Measurements from ENCODE around the gene TBCC.
"Not testable (repeated sequence)": the region's sequence is repeated elsewhere in the genome, so short reads cannot be mapped to it uniquely, and the experiment has no call there.

Gene TBCC, protein sequence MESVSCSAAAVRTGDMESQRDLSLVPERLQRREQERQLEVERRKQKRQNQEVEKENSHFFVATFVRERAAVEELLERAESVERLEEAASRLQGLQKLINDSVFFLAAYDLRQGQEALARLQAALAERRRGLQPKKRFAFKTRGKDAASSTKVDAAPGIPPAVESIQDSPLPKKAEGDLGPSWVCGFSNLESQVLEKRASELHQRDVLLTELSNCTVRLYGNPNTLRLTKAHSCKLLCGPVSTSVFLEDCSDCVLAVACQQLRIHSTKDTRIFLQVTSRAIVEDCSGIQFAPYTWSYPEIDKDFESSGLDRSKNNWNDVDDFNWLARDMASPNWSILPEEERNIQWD

DNA sequence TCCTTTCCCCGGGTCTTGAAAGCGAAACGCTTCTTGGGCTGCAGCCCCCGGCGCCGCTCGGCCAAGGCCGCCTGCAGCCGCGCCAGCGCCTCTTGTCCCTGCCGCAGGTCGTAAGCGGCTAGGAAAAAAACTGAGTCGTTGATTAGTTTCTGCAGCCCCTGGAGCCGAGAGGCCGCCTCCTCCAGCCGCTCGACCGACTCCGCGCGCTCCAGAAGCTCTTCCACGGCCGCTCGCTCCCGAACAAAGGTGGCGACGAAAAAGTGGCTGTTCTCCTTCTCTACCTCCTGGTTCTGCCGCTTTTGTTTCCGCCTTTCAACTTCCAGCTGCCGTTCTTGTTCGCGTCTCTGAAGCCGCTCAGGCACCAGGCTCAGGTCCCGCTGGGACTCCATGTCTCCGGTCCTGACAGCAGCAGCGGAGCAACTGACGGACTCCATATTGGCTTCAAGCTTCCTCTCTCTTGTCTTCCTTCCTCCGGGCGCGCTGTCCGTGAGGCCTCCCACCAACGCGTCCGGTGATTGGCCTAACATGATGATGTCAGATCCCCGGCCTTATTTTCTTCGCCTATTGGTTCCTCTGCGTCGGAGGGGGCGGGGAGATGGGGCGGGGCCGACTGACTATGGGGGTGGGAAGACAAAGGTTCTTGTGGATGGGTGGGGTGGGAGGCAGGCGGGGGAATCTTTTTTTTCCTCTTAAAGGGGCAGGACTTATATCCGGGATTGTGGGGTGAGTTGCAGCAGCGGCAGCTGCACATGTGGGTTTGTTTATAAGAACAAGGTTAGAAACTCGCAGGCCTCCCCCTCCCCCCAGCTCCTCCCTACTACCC lies at the start of gene TBCC:
TBCC (minus strand) TSS at position 464 of the 823 bp plus-strand sequence; CDS start at position 434, 30 bp downstream.
- peak; percentile 98 for DNase-seq

DNA sequence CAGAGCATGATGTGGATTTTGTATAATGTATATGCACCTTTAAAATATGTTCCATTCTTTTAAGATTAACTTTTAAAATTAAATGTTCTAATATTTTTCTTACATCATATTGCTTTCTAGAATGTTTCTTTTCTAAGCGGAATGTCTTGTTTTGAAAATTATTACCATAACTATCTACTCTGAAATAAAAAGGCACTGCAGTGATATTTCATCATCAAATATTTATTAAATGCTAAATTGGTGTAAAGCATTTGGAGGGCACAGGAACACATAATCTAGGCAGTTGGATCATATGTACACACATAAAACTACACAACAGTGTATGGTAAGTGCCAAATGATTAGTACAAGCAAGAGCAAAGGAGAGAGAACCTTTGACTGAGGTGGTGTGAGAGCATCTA lies 49.7 kb upstream of the TBCC start:
- DNase-seq = no peak

DNA sequence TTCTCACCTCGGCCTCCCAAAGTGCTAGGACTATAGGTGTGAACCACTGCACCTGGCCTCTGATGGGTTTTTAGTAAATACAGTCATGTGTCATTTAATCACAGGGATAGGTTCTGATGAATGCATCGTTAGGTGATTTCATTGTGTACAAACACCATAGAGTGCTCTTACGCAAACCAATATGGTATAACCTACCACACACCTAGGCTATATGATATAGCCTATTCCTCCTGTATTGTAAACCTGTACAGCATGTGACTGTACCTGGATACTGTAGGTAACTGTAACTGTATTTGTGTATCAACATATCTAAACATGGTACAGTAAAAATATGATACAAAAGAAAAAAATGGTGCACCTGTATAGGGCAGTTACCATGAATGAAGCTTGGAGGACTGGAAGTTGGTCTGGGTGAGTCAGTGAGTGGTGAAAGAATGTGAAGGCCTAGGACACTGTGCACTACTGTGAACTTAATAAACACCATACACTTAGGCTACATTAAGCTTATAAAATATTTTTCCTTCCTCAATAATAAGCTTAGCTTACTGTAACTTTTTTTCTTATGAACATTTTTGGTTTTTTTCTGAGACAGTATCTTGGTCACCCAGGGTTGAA lies 45.9 kb upstream of the TBCC start:
- peak; percentile 21 for DNase-seq

DNA sequence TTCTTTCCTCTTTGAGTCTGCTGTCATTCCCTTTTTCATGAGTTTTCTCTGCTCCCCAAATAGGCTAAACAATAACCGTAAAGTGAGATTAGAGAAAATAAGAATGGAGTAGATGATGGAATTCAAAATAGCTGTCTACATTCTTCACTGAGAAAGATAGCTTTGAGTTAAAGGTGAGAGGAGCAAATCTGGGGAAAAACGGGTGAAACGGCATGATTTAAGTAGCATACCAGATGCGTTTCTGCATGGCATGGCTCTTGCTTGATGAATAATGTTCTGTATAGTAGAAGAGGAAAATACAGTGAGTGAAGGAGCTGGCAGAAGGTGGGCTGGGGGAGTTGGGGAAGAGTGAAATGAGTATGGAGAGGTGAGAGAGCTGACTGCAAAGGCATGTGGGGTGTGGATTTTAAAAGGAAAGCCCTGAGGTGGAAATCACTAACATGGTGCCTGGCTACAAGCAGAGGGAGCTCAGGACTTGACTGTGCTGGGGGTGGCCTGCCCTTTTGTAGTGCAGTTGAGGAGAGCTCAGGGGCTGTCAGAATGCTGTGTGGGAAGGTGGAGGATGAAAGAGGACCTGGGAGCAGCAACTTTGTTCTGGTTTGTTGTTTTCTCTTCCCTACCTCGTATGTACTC lies 44.8 kb upstream of the TBCC start:
- DNase-seq = no peak

DNA sequence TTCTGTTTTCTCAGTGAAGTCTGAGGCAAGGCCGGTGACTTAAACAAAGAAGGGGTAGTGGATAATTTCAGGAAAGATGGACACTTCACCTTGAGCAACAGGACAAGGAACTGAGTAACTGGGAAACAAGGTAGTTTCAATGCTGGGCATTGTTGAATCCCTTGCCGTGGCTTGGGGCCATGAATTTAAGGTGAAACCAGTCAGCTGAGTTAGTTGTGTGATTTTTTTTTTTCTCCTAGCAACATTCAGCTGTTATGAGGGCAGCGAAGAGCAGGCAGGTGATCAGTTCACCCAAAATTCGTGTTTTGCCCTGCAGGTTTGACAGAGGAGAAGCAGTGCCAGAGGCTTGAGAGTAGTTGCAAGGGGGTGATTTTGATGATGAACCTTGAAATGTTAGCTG lies 42.8 kb upstream of the TBCC start:
- DNase-seq = no peak

DNA sequence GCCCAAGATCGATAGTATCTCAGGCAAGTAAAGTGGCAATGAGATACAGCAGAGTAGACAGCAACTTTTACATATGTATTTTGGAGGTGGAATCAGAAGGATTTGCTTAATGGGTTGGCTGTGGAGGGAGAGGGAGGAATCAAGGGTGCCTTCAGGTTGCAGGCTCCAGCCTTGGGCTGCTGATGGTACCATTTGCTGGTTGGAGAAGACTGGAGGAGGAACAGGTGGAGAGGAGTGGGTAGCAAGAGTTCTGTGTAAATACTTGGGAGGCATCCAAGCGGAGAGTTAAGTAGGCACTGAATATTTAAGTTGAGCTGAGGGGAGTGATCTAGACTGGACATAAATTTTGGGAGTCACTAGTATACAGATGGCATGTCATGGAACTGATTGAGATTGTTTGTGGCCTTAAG lies 41.2 kb upstream of the TBCC start:
- DNase-seq = no peak

DNA sequence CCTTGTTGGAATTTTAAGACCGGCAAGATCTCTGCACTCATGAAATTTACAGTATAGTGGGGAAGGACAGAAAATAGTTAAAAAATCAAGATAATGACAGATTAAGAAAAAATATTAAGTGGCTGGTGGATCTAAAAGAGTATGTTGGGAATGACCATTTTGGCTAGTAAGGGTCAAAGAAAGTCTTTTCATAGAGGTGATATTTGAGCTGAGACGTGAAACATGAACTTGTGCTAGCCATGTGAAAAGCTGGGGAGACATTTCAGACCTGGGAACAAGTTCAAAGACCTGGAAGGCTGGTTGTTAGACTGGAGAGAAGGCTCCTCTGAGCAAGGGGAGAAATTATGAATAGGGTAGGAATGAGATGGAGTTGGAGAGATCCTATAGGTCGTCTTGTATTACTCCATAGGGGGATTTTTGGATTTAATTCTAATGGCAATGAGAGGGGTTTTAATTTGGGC lies 40.7 kb upstream of the TBCC start:
- DNase-seq = no peak

DNA sequence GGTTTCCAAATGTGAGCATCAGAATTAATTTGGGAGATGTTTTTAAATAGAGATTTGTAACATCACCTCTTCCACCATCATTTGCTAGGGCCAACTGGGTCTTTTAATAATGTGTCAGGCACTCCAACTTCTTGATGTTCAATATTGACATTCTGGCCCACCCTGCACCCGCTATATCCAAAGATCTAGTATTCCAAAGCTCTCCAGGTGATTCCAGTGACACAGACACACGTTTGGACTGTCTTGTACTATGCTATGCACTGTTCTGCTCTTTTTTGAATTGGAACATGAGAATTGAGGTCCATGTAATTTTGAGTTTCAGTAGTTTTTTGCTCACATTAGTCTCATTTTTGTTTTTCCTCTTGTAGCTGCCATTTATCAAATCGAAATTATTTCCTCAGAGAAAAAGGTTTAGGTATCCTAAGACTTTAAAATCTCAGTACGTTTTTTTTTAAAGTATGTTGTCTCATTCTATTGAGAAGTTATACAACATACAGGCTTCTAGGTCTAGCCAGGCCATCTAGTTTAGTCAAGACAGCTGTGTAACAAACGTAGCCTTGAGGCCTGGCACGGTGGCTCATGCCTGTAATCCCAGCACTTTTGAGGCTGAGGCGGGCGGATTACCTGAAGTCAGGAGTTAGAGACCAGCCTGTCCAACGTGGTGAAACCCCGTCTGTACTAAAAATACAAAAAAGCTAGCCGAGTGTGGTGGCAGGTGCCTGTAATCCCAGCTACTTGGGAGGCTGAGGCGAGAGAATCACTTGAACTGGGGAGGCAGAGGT lies 39.0 kb upstream of the TBCC start:
- DNase-seq = no peak

DNA sequence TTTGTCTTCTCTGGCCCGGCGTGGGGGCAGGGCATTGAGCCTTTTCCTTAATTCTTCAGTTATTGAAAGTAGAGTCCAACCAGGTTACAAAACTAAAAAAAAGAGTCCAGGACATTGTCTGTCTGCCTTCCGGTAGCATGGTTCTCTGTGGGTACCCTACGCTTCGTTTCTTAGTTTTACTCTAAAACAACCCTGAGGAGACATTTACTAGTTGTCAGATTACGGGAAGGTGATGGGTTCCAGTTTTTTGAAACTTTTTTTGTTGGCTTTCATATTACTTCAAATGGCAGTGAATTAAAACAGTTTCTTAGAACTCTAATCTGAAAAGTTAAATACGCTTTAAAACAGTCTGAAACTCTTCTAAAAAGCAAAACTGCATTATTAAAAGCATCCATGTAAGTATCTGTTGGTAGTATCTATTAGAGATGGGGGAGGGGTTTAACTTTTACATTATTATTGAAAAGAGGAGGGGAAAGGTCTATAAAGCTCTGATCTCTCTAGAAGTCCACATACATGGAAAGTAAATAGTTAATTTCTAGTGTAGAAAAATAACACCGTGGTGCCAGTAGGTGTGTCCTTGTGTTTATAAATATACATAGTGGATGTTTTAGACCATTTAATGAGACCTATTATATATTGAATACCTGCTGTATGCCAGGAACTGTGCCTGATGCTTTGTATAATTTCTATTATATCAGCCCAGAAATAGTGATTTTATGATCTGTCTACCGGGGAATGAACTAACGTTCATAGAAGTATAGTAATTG lies 38.2 kb upstream of the TBCC start:
- no peak for DNase-seq

DNA sequence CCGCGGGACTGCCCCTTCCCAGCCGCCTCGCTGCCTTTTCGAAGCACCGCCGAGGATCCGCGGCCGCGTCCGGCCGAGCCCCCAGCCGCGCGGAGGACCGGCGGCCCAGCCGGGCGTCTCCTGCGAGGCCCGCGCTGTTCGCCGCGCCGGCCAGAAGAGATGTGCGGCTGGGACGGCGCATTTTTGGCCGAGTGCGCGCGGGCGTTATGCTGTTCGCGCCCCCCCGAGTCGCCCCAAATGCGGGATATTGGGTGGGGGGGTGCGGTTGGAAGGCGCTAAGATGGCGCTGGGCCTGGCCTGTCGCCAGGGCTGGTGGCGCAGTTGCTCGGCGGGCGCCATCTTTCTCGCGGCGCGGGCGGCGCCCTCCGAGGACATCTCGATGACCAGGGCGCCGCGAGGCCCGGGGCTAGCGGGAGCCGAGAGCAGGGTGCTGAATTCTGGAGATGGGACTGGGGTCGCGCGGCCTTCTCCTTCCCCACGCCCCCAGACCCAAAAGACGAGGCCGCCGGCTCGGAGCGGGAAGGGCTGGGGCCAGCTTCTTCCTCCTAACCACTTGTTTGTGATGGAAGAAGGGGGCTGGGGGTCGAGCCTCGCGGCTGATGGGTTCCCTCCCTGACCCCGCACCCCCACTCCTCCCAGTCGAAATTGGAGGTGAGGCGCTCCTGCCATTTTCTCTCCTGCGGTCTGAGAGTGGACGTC lies 37.4 kb upstream of the TBCC start:
- DNase-seq = peak; percentile 68

DNA sequence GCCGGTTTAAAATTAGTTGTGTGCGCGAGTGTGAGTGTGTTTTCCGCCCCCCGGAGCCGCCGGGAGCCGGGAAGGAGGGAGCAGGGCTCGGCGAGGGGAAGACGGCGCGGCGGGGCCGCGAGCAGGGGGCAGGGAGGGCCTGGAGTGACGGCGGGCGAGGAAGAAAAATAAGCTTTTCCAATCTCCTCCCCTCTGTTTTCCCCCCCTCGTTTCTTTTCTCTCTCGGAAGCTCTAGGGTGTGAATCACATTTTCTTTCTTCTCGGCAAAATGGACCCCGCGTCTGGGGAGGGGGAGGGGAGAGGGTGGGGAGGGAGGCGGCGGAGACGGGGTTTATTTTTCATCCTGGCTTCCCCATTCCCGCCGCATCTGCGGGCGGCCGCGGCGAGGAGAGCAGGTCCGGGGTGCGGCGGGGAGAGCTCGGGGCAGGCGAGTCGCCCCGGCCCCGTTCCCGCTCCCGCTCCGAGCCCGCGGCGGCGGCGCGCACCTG lies 36.8 kb upstream of the TBCC start:
- peak; percentile 79 for DNase-seq

DNA sequence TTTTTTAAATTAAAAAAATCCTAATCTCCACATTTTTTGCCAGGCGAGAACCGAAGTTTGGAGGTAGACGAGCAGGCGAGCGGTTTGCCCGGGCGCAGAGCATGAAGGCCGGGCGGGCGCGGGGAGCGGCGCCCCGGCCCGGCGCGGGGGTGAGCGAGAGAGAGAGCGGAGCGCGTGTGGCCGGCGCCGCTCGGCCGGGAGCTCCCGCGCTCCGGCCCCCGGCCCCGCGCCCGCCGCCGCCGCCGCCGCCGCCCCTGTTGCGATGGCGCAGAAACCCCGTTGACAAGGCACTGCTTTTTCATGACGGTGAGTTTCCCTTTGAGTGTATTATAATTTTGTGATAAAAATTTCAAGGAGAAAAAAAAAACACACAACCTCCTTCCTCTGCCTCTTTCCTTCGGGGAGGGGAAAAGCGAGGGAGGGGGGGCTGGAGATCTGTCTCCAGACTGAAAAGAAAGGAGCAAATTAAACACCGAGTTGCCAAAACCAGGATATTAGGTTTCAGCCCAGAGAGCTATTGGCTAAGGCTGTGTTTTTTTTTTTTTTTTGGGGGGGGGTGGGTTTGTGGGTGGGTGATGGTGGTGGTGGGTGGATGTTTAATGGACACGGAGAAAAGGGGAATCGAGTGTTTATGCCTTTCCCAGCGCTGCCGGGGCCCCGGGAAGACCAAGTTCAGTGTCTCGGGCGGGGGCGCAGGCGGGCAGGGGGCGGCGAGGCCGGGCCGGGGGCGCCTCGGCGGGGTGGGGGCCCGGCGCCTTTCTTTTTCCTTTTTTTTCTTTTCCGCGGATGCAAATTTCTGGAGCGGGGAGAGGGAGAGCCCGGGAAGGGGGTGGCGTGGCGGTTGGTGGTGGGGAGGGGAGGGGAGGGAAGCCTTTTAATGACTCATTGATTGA lies 36.1 kb upstream of the TBCC start, which contains the start of gene BICRAL:
BICRAL (plus strand) TSS at position 257 of the 893 bp plus-strand sequence. CDS start 39,971 bp downstream, outside the sequence.
- peak; percentile 75 for DNase-seq

DNA sequence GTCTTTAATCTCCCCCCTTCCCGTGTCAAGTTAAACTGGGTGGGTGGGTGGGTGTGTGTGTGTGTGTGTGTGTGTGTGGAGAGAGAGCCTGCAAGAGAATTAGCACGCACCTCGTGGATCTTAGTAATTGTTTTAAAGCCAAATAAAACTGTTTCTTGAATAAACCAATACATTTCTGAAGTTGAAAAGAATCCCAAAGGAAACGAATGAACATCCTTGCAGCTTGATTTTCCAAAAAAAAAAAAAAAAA lies 35.6 kb upstream of the TBCC start:
- peak; percentile 54 for DNase-seq

DNA sequence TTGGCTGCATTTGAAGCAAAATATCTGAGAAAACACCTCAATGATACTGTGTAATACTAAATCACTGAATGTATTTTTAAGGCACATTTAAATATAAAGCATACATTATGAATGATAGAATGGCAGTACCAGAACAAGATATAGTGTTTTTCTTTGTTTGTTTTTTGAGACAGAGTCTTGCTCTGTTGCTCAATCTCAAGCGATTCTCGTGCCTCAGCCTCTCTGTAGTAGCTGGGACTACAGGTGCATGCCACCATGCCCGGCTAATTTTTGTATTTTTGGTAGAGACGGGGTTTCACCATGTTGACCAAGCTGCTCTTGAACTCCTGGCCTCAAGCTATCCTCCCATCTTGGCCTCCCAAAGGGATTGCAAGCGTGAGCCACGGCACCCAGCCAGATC lies 33.6 kb upstream of the TBCC start:
- no peak for DNase-seq

DNA sequence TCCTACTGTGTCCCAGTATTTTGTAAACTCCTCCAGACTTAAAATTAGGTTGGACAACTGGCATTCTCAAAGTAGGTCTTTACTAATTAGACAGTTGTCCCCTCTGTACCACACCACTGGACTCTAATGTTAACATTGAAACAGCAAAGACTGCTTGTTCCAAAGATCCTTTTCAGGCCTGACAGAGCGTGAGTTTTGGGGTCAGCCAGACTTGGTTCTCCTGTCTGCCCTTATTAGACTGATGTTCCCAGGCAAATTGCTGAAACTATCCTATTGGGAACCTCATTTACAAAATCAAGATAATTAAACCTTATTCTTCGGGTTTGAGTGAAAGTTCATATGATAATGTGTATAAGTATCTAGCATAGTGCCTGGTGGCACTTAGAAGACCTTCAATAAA lies 32.2 kb upstream of the TBCC start:
- no peak for DNase-seq

DNA sequence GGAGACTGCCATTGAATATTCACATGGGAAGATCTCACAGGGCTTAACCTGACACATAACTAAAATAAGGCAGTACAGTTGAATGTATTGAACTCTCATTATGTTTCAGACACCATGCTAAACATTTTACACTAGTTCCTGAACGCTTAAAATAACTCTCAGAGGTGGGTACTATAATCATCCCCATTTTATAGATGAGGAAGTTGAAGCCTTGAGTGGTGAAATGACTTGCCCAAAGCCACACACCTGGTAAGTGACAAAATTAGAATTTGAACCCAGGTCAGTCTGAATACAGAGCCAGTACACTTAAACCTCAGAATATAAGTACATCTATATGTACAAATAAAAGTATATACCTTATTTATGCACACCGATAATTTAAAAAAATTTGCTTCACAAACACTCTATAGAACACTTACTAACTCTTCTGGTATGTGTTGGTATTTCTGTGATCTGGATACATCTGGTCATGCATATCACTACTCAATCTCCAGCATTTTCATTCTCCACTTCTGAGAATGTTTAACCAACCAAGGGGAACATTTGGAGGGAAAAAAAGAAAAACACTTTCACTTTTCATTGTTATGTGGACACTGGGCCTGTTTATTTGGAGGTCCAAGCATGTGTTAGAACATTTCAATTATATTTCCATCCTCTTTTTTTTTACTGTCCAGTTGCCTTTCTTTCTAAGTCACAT lies 31.4 kb upstream of the TBCC start:
- no peak for DNase-seq

DNA sequence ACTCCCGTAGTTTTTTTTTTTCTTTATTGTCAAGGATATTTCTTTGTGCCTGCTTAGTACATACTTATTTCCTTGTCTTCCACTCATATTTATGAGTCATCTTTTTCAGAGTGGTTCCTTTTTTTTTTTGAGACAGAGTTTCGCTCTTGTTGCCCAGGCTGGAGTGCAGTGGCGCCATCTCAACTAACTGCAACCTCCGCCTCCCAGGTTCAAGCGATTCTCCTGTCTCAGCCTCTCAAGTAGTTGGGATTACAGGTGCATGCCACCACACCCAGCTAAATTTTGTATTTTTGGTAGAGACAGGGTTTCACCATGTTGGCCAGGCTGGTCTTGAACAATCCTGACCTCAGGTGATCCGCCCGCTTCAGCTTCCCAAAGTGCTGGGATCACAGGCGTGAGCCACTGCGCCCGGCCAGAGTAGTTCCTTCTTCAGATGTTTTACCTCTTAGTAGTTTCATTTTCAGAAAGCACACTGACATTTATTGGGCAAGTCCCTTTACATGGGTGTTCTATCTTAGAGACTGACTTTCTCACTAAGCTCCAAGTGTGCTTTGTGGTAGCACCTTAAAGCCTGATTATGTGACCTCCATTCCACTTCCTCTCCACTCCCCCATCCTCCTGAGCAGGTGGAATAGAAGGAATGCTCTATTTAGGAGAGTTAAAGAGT lies 29.1 kb upstream of the TBCC start:
- DNase-seq = not testable (repeated sequence)

DNA sequence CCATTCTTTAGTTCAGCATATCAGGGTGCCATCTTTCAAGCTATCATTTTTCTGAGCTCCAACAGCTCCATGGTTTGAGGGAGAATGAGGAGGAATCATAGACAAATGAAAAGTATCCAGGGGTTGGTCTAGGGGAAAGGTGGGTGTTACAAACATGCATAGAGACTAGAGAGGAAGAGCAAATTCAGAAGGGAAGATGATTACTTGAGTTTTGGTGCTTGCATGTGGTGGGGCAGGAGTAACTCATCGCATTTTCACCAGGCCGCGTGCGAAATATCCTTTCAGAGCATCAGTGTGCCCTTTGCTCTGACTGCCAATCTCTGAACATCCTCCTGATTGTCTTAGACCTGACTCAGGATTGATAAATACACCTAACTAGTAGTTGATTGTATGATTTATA lies 28.3 kb upstream of the TBCC start:
- DNase-seq = no peak

DNA sequence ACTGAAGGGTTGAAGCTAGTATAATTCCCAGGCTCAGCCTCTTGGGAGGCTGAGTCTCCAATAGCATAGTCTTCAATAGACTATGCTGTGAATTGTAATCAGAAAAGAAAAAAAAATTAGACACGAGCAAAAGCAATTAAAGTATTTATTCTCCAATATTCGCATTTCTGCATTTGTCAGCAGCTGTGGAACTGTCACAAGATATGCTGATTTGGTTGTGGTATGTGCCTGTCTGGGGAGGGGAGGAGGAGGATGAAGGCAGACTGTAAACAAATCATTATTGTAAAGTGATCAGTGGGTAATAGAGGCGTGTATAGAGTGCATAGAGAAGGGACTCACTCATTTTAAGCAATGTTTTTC lies 25.8 kb upstream of the TBCC start:
- DNase-seq = no peak
